Liver (tissue), 3 donors: ENCODE results near the gene SREBF2.
"Not testable (repeated sequence)": the region's sequence is repeated elsewhere in the genome, so short reads cannot be mapped to it uniquely, and the experiment has no call there.

ENCODE experiments used
- EGR1 ChIP-seq, 2 donors: IDR thresholded peaks; 2 replicates each; pipeline ENCODE4 v1.6.1; 2016 to 2018; ENCODE audit warnings: antibody characterized with exemption in 2 of 2, low read depth in 2 of 2
- GABPA ChIP-seq, 2 donors: IDR thresholded peaks in 1 of 2; conservative IDR thresholded peaks in 1 of 2; 2 replicates each; pipeline ENCODE4 v1.6.1; 2016; ENCODE audit warnings: antibody characterized with exemption in 2 of 2, mild to moderate bottlenecking in 1 of 2, moderate library complexity in 1 of 2
- TAF1 ChIP-seq: conservative IDR thresholded peaks from 2 replicates; pipeline ENCODE4 v1.6.1; 2016; ENCODE audit warnings: antibody characterized with exemption, mild to moderate bottlenecking
- YY1 ChIP-seq: IDR thresholded peaks from 2 replicates; pipeline ENCODE4 v1.6.1; 2016; ENCODE audit warnings: antibody characterized with exemption, mild to moderate bottlenecking
- TF ChIP-seq, protein P1 (sequence below): fragments of 150-350 bp; IDR thresholded peaks from 2 replicates; pipeline ENCODE4 v1.5.1; 2017; ENCODE audit warnings: improper control_type of control experiment, low read depth, low read length; ENCODE audit not compliant: missing input control
- donor health status: healthy.
- donor health status: healthy.

DNA sequence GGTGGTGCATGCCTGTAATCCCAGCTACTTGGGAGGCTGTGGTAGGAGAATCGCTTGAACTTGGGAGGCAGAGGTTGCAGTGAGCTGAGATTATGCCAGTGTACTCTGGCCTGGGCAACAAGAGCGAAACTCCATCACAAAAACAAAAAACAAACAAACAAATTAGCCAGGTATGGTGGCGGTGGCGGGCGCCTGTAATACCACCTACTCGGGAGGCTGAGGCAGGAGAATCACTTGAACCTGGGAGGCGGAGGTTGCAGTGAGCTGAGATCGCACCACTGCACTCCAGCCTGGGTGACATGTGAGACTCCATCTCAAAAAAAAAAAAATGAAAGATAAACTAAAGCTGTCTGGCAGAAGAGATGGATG, 116.0 kb downstream of the SREBF2 start:
- not testable (repeated sequence) for TF ChIP-seq YY1; TAF1; EGR1 (IDR thresholded peaks at IDR 0.05; ENCODE audit: low read depth in 2 of 2); GABPA (IDR thresholded peaks at IDR 0.05 in 1 of 2, conservative IDR thresholded peaks at IDR 0.05 in 1 of 2)
- TF ChIP-seq, protein P1, sequence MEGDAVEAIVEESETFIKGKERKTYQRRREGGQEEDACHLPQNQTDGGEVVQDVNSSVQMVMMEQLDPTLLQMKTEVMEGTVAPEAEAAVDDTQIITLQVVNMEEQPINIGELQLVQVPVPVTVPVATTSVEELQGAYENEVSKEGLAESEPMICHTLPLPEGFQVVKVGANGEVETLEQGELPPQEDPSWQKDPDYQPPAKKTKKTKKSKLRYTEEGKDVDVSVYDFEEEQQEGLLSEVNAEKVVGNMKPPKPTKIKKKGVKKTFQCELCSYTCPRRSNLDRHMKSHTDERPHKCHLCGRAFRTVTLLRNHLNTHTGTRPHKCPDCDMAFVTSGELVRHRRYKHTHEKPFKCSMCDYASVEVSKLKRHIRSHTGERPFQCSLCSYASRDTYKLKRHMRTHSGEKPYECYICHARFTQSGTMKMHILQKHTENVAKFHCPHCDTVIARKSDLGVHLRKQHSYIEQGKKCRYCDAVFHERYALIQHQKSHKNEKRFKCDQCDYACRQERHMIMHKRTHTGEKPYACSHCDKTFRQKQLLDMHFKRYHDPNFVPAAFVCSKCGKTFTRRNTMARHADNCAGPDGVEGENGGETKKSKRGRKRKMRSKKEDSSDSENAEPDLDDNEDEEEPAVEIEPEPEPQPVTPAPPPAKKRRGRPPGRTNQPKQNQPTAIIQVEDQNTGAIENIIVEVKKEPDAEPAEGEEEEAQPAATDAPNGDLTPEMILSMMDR: not testable (repeated sequence)
